ENCODE measurements around the gene CHI3L1.

CHI3L1 gene

DNA sequence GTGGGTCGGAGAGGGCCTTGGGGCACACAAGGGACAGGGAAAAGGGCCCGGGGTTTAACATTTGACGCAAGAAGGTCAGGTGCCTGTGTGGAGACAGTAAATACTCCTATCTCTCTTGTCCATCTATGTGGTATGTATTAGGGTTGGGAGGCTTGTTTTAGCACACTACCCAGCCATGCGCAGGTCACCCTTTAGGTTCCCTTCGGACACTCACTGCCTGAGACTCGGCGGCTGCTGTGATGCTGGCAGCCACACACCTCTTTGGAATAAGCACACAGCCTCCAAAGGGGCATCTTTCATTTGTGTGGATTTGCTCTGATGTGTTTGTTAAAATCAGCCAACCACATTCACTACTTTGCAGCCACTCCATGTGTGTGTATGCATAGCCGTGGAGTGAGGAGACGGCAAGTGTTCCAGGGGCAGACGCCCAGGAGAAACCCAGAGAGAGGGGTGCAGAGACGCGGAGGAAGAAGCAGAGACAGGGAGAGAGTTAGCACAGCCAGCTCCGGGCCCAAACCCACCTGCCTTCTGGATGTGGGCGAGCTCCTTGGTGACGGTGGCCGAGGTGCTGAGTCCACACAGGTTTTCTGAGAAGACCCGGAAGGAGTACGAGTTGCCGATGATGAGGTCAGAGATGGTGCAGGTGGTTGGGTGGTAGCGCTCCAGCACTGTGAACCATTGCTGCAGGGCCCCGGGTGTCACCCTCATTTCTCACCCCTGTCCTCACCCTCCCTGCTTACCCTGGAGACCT, 16.6 kb downstream of the CHI3L1 start:
- no peak for DNase-seq (ENCODE audit: low read depth in 2 of 2, low spot score in 1 of 2)

- no peak for DNase-seq (ENCODE audit: low read depth in 2 of 2, low spot score in 1 of 2)
Observed at GRCh38 chr1:203168991-203169390, 17.5 kb downstream of the CHI3L1 start.

- DNase-seq (ENCODE audit: low read depth in 2 of 2, low spot score in 1 of 2), result no peak
Observed at GRCh38 chr1:203168256-203168786, 18.2 kb downstream of the CHI3L1 start.

DNA sequence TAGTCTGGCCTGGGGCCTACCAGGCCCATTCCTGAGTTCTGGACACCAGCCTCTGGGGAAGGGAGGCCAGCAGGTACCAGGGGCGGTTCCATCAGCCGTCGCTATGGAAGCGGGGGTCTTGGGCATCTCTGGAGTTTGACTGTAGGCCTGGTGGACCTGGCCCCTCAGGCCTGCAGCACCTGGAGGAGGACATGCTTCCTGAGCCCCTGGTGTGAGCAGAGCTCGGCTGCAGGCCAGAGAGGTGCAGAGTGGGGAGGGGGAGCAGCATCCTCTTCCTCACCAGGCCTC, 18.6 kb downstream of the CHI3L1 start:
- DNase-seq (ENCODE audit: low read depth in 2 of 2, low spot score in 1 of 2), result no peak

DNA sequence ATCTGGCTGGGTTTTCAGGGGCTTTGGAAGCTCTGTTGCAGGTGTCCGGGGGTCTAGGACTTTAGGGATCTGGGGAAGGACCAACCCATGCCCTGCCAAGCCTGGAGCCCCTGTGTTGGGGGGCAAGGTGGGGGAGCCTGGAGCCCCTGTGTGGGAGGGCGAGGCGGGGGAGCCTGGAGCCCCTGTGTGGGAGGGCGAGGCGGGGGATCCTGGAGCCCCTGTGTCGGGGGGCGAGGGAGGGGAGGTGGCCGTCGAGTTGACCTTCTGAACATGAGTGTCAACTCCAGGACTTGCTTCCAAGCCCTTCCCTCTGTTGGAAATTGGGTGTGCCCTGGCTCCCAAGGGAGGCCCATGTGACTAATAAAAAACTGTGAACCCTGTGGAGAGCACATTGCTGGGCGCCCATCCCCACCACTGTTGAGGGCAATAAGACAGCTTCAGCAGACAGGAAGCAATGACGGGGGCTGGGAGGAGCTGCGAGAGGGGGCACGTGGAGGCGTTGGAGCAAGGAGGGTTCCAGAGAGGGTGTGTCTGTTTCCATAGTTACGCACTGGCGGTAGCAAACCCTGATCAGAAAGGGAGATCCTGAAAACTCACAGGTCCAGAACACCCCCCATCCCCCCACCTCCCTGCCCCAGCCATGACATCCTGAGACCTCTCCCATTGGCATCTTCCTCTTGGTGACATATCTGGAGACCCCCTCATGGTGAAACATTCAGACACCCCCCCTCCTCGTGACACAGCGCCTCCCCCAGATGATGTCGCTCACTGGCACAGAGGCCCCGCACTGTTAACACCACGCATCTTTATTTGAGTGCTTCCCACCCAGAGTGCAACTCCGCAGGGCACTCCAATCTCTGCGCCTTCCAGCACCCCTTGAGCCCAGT, 19.2 kb downstream of the CHI3L1 start:
- DNase-seq (ENCODE audit: low read depth in 2 of 2, low spot score in 1 of 2), result no peak

GRCh38 chr1:203166192-203166940, 20.1 kb downstream of the CHI3L1 start:
- no peak for DNase-seq (ENCODE audit: low read depth in 2 of 2, low spot score in 1 of 2)

DNA sequence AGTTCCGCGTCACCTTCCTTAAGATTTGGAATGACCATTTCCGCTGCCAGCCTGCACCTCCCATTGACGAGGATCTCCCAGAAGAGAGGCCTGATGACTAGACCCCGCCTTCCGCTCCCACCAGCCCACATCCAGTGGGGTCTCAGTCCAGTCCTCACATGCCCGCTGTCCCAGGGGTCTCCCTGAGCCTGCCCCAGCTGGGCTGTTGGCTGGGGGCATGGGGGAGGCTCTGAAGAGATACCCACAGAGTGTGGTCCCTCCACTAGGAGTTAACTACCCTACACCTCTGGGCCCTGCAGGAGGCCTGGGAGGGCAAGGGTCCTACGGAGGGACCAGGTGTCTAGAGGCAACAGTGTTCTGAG, 20.7 kb downstream of the CHI3L1 start:
- DNase-seq (ENCODE audit: low read depth in 2 of 2, low spot score in 1 of 2), result no peak

DNA sequence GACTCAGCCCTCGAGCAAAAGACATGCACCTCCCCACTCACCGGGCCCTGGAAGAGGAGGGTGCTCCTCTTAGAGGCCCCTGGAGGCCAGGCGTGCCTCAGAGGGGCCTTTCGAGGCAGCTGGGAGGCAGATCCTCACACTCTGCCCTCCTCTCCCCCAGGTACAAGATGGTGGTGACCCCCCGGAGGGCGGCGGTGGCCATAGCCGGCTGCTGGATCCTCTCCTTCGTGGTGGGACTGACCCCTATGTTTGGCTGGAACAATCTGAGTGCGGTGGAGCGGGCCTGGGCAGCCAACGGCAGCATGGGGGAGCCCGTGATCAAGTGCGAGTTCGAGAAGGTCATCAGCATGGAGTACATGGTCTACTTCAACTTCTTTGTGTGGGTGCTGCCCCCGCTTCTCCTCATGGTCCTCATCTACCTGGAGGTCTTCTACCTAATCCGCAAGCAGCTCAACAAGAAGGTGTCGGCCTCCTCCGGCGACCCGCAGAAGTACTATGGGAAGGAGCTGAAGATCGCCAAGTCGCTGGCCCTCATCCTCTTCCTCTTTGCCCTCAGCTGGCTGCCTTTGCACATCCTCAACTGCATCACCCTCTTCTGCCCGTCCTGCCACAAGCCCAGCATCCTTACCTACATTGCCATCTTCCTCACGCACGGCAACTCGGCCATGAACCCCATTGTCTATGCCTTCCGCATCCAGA, 21.3 kb downstream of the CHI3L1 start:
- DNase-seq (ENCODE audit: low read depth in 2 of 2, low spot score in 1 of 2), result no peak

- DNase-seq (ENCODE audit: low read depth in 2 of 2, low spot score in 1 of 2), result no peak
Observed at GRCh38 chr1:203163891-203164635, 22.4 kb downstream of the CHI3L1 start.

DNA sequence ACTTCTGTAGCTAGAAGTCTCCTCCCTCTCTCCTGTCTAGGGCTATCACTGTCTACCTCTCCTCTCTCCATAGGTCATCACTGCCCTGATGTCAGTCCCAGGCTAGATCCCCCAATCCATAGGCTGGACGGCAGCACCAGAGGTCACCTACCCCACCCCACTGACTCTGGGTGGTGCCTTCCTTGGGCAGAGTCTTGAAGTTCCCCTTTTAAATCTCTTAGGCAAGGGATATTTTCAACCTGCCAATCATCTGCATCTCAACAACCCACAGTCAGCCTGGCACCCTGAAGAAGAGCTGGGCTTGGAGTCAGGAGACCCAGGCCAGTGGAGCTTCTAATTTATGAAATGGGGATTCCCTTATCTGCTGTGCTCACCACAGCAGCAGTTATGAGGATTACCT, 24.1 kb downstream of the CHI3L1 start:
- DNase-seq (ENCODE audit: low read depth in 2 of 2, low spot score in 1 of 2), result no peak

DNA sequence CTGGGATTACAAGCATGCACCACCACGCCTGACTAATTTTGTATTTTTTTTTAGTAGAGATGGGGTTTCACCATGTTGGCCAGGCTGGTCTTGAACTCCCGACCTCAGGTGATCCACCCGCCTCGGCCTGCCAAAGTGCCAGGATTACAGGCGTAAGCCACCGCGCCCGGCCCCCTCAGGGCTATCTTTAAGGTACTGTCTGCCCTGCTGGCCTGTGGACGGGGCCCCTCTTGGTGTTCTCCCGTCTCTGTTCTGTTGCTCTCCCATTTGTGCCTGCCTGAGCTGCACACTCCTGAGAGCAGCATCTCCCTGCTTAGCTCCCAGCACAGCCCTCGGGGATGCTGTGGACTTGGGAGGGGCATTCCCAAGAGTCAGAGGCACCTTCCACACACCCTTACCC, 24.8 kb downstream of the CHI3L1 start:
- no peak for DNase-seq (ENCODE audit: low read depth in 2 of 2, low spot score in 1 of 2)

DNA sequence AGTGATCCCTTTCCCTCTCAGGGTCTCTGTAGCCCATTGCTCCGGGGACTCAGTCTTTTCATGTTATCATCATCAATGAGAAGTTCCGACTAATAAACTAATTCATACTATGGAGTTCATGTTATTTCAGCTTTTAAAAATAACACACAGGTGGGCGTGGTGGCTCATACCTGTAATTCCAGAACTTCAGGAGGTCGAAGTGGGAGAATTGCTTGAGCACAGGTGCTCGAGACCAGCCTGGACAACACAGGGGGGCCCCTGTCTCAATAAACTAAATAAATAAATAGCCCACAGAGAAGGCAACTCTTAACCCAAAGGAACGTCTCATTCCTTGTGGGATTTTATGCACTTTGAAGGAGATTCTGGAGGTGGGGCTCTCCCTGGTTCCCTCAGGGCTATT, 25.3 kb downstream of the CHI3L1 start:
- no peak for DNase-seq (ENCODE audit: low read depth in 2 of 2, low spot score in 1 of 2)

GRCh38 chr1:203159844-203160243, 26.7 kb downstream of the CHI3L1 start:
- DNase-seq (ENCODE audit: low read depth in 2 of 2, low spot score in 1 of 2), result no peak

GRCh38 chr1:203158960-203159665, 27.4 kb downstream of the CHI3L1 start:
- no peak for DNase-seq (ENCODE audit: low read depth in 2 of 2, low spot score in 1 of 2)

GRCh38 chr1:203158423-203158822, 28.1 kb downstream of the CHI3L1 start:
- no peak for DNase-seq (ENCODE audit: low read depth in 2 of 2, low spot score in 1 of 2)

DNA sequence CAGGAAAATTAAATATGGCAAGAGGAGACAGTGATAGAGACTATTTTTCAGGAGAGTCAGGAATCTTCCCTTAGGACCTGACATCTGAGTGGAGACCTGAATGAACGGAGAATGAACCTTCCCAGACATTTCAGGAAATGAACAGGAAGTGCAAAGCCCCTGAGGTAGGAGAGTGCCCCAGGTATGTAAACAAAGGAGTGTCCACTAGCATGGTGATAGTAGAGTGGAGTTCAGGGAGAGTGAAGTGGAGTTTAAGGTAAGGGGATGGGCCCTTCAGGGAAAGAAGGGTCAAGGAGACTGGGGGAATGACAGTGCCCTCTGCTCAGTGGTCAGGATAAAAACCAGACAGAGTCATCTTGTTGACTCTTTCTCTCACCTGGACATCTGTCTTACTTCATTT, 30.2 kb downstream of the CHI3L1 start:
- DNase-seq (ENCODE audit: low read depth in 2 of 2, low spot score in 1 of 2), result no peak

GRCh38 chr1:203153989-203154821, 32.3 kb downstream of the CHI3L1 start:
- DNase-seq (ENCODE audit: low read depth in 2 of 2, low spot score in 1 of 2), result no peak

- no peak for DNase-seq (ENCODE audit: low read depth in 2 of 2, low spot score in 1 of 2)
Observed at GRCh38 chr1:203153051-203153988, 33.2 kb downstream of the CHI3L1 start.
